Hepatocyte (in vitro differentiated cells): Measurements from ENCODE around the gene FRMD3.

ENCODE experiments used
- CTCF ChIP-seq: fragments of 200-600 bp; sonication (generic); IDR thresholded peaks from 2 replicates; pipeline ENCODE4 v1.5.1; 2016; ENCODE audit warnings: antibody characterized with exemption, mild to moderate bottlenecking; ENCODE audit not compliant: poor library complexity
- EZH2 ChIP-seq: fragments of 200-600 bp; sonication (generic); IDR thresholded peaks from 2 replicates; pipeline ENCODE4 v1.6.1; 2016; ENCODE audit warnings: antibody characterized with exemption, mild to moderate bottlenecking, borderline replicate concordance

GRCh38 chr9:83239747-83240146 is 298.5 kb downstream of the FRMD3 start:
- TF ChIP-seq CTCF (no peak), EZH2 (no peak)
